Vein endothelial cell (primary cell): ENCODE data around the gene ROGDI. TPM values are rescaled to one million over a fixed set of nuclear protein-coding genes. Genes with fewer than 3 reads are reported as not detected.

ENCODE experiments used
- small RNA-seq: library from RNA; depleted of rRNA; stranded (forward); fragments of <200 nt; gene quantifications from one replicate; pipeline ENCODE3, GENCODE V24; 2012
- total RNA-seq: library from RNA; depleted of rRNA; stranded (reverse); fragments of >200 nt; gene quantifications from 2 replicates; pipeline ENCODE4 v1.2.3, GENCODE V29; 2012

ROGDI gene, protein sequence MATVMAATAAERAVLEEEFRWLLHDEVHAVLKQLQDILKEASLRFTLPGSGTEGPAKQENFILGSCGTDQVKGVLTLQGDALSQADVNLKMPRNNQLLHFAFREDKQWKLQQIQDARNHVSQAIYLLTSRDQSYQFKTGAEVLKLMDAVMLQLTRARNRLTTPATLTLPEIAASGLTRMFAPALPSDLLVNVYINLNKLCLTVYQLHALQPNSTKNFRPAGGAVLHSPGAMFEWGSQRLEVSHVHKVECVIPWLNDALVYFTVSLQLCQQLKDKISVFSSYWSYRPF
- total RNA-seq = 13.1 and 14.7 TPM in 2 replicates

DNA sequence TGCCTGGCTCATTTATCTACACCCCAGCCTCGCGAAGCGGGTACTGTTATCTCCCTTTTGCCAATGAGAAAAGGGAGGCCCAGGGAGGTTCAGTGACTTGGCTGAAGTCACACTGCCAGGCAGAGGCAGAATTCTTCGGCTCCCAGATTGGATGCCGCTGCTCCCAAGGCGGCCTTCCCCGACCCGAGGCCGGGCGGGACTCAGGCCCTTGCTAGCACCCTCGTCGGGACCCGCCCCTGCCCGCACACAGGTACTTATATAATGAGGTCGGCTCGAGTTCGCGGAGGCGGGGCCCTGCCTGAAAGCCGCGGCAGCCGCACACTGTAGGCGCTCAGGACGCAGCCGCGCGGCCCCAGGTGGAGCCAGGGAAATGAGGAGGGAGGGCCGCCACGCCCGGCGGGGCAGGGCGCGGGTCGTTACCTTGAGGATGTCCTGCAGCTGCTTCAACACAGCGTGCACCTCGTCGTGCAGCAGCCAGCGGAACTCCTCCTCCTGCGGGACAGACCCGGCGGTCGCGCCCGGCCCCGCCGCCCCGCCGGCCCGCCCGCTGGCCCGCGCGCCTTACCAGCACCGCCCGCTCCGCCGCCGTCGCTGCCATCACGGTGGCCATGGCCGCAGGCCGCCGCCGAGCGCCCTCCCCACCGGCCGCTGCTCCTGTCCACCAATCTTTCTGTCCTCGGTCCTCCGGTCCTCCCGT, at the start of gene ROGDI:
ROGDI (minus strand) TSS at position 672 of the 697 bp plus-strand sequence; CDS start at position 610, 62 bp downstream.

DNA sequence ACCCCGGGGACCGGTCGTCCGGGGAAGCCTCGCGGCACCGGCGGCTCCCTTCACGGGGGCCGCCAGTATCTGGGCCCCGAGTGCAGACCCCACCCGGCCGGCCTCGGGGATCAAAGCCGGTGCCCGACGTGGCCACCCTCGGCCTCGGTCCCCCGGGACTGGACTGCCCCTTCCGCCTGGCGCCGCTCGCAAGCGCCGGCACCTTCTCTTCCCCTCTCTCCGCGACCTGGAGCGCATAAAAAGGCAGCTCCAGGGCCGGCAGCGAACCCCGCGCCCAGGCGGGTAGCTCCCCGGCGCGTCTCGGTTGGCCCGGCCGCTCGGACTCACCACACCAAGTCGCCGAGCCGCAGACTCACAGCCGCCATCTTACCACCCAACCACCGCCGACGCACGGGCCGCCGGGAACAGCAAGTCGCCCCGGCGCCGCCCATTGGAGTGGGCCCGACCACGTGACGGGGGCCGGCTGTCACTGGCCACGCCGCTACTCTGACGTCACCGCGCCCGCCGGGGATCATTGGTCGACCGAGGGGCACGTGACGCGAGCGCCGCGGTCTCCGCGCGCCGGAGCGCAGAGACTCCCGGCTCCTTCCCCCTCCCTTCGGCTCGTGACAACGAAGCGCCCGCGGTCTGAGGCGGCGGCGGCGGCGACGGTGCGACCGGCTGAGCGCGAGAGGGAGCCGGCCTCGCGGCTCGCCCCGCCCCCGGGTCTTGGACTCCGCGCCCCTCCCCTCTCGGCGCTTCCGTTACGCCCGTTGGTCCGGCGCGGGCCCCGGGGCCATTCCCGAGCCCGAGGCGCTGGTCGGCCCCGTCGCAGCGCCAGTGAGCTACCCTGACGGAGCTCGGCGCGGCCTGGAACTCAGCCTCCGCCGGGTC, 44.7 kb upstream of the ROGDI start, which contains the start of the genes GLYR1 and UBN1:
GLYR1 (minus strand) TSS at position 388 of the 873 bp plus-strand sequence; CDS start at position 365, 23 bp downstream.
UBN1 (plus strand) TSS at position 581 of the 873 bp plus-strand sequence. CDS start 5,437 bp downstream, outside the sequence.

DNA sequence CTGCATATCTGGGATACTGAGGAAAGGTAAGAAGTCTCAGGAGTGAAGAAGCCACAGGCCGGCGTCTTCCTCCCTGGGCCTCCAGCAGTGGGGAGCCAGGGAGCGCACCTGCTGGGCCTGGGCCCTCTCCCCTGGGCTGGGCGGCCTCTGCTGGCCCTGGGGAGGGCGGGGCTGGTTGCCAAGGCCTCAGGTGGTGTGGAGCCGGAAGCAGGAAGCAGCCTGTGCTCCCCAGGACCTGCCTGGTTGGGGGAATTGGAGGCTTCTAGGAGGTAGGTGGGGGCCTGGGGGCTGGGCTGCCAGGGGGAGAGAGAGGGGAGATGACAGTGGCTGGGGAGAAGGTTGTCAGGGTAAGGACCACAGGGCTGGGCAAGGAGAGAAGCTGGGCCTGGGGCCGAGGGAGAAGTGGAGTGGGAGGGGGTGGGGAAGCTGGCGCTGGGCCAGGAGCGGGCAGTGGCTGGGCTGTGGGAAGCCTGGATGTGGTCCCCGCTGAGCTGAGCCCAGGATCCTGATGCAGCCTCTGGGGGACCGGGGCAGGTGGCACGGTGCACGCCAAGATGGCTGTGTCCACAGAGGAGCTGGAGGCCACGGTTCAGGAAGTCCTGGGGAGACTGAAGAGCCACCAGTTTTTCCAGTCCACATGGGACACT, 7.1 kb downstream of the ROGDI start, which contains the start of gene SMIM22:
SMIM22 (plus strand) TSS at position 189 of the 647 bp plus-strand sequence; CDS start at position 555, 366 bp downstream.

DNA sequence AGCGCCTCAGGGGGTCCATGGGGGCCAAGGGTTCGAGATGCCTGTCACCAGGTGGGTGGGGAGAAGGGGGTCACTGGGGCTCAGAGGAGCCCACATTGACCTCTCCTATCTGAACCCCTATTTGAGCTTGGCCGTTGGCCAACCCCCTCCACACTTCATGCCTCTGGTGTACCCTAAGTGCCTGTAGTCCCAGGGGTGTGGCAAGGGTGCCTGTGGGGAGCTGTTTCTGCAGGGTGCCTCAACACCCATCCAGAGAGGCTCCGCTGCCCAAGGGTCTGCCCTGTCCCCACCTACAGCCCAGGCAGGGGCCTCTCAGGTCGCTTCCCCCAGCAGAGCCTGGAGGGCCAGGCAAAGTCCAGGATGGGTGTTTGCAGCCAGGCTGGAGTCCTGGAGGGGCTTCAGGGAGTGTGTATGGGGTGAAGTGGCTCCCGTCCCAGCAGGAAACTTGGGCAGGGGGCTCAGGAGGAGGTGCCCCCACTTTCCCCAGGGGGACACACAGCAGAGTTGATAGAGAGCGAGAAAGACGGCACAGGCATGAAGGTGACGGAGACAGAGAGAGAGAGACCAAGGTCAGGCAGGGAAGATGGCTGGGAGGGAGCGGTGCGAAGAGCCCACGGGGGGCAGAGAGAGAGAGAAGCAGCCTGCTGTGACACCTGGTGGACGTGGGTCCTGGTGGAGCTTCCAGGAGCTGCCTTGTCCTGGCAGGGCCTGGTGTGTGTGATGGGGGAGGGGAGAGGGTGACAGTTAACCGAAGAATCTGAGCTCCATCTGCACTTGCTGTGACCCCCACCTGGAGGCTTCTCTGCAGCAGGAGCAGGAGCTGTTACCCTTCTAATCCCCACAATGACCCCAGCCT, 14.6 kb downstream of the ROGDI start, which contains the start of gene SEPTIN12:
SEPTIN12 (minus strand) TSS at position 719 of the 856 bp plus-strand sequence; CDS start at position 19, 700 bp downstream.

DNA sequence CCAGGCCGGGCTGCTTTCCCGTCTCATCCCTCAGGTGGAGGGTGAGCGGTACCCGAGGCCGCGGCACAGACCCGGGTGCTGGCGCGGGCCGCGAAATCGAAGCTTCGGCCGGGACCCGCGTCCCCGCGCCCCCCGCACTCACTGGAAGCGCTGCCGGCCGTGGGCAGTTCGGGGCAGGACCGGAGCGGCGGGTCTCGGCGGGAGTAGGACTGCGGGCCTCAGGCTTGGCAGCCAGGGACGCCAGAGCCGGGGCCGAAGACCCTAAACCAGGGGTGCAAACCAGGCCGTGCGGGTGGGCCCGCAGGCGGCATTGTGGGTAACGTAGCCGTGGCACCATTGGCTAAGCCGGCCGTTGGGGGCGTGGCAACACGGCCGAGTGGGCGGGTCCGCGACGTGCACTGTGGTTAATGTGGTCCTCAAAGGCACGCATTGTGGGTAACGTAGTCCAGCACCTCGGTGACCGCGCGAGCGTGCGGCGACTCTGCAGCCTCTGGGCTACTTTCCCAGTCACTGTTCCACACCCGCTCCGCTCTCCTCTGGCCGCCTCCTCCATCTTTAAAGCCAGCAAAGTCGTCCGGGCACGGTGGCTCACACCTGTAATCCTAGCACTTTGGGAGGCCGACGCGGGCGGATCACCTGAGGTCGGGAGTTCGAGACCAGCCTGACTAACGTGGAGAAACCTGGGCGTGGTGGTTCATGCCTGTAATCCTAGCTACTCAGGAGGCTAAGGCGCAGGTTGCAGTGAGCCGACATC, 35.4 kb downstream of the ROGDI start, which contains the start of gene ZNF500:
ZNF500 (minus strand) TSS at position 288 of the 754 bp plus-strand sequence. CDS start 1,184 bp downstream, outside the sequence.

Small RNAs within 50 kb of the gene (small RNA-seq; reads per million reads assigned to genes)
- gene RF00017 = not detected

Other genes starting within 250 kb of the ROGDI start
- not detected in 2 replicates for gene C16orf96, start 246.3 kb downstream of the ROGDI start, total RNA-seq
- gene UBALD1, start 187.7 kb downstream of the ROGDI start, total RNA-seq = 8.6 and 12.7 TPM in 2 replicates
- 50.6 and 53.2 TPM in 2 replicates for gene MGRN1, start 177.8 kb downstream of the ROGDI start, total RNA-seq
- 23.8 and 27.4 TPM in 2 replicates for gene NUDT16L1, start 109.1 kb downstream of the ROGDI start, total RNA-seq
- 16.3 and 19.7 TPM in 2 replicates for gene ANKS3, start 68.4 kb downstream of the ROGDI start, total RNA-seq
- gene DNAAF8, start 68.1 kb downstream of the ROGDI start, total RNA-seq = 0.48 and 1.3 TPM in 2 replicates
- 11.4 and 14.1 TPM in 2 replicates for gene ZNF500, start 35.5 kb downstream of the ROGDI start, total RNA-seq
- gene SEPTIN12, start 14.3 kb downstream of the ROGDI start, total RNA-seq = not detected in 2 replicates
- not detected in 2 replicates for gene SMIM22, start 7.3 kb downstream of the ROGDI start, total RNA-seq
- gene GLYR1, start 44.7 kb upstream of the ROGDI start, total RNA-seq = 67.2 and 69.6 TPM in 2 replicates
- 48.2 and 59.1 TPM in 2 replicates for gene UBN1, start 44.8 kb upstream of the ROGDI start, total RNA-seq
- gene PPL, start 134.5 kb upstream of the ROGDI start, total RNA-seq = 1.3 and 2.6 TPM in 2 replicates
- gene SEC14L5, start 155.7 kb upstream of the ROGDI start, total RNA-seq = under 0.01 TPM in 1 of 2 replicates, not detected in the other
- 20.5 and 32.3 TPM in 2 replicates for gene NAGPA, start 231.3 kb upstream of the ROGDI start, total RNA-seq